HepG2 (cell line): ENCODE results near the gene HMGB4. TPM values are rescaled to one million over a fixed set of nuclear protein-coding genes. Genes with fewer than 3 reads are reported as not detected.

Experiments
- ATAC-seq: fragments of 200-7000 bp; cut with Tn5 transposase; 3 replicates; pipeline ENCODE4 v1.9.1; 2020; ENCODE audit warnings: mild to moderate bottlenecking, moderate library complexity
- BruUV-seq: library from RNA; stranded (reverse); fragments of 400-500 nt; replicated peaks from 2 replicates; lab custom pipeline; 2021; lab: Mats Ljungman, UMichigan
- CTCF ChIA-PET: fragments of 300-600 bp; formaldehyde crosslinking; extraction: SDS; loops from one replicate; lab custom pipeline; 2021; ENCODE audit warnings: low total read pairs, inconsistent platforms, low intra/inter-chr PET ratio; lab: Yijun Ruan, JAX
- POLR2A ChIA-PET: fragments of 350-600 bp; sonication (Branson Sonifier 250); formaldehyde crosslinking; loops from one replicate; lab custom pipeline; 2020; ENCODE audit warnings: antibody characterized with exemption, inconsistent platforms; lab: Yijun Ruan, JAX
- DNase-seq: peaks from one replicate; pipeline ENCODE4 v3.0.0-alpha.2; 2015; ENCODE audit warnings: low spot score
- FAIRE-seq: peaks from 3 replicates; lab custom pipeline; 2011; peaks lifted over from hg19 to GRCh38; lab: Jason Lieb, UNC
- H2AFZ ChIP-seq: one replicate; pipeline ENCODE4 v1.6.1; 2011; ENCODE audit warnings: low read length, inconsistent platforms
- H3K27ac ChIP-seq: fragments of 300-600 bp; 3 replicates; pipeline ENCODE4 v1.8.0; 2011; ENCODE audit warnings: mixed run types, mild to moderate bottlenecking, mixed read lengths, low read length, inconsistent platforms; ENCODE audit not compliant: insufficient read depth; ENCODE audit errors: extremely low read length
- H3K27me3 ChIP-seq, 2 experiments: fragments of 200-600 bp in 1 of 2; 2 replicates in 1 of 2; 3 replicates in 1 of 2; pipeline versions ENCODE4 v1.6.0 to v1.8.0; 2011; ENCODE audit warnings: low read length in 2 of 2, mild to moderate bottlenecking in 2 of 2, moderate library complexity in 2 of 2, inconsistent platforms in 1 of 2; ENCODE audit not compliant: insufficient read depth in 2 of 2, control insufficient read depth in 1 of 2
- H3K36me3 ChIP-seq, 2 experiments: fragments of 200-600 bp in 1 of 2; replicated peaks in 1 of 2; 2 replicates in 1 of 2; 3 replicates in 1 of 2; pipeline versions ENCODE4 v1.5.1 to v1.8.0; 2011; ENCODE audit warnings: low read length in 2 of 2, inconsistent platforms in 1 of 2; ENCODE audit not compliant: insufficient read depth in 2 of 2, control insufficient read depth in 1 of 2
- H3K4me1 ChIP-seq: 2 replicates; pipeline ENCODE4 v1.5.1; 2012; ENCODE audit warnings: low read length, inconsistent platforms; ENCODE audit not compliant: insufficient read depth
- H3K4me2 ChIP-seq: 2 replicates; pipeline ENCODE4 v1.6.0; 2011; ENCODE audit warnings: low read depth, low read length, inconsistent platforms
- H3K4me3 ChIP-seq, 3 experiments: fragments of 200-600 bp in 1 of 3; sonication (generic), shearing (Covaris generic) in 1 of 3; replicated peaks in 1 of 3; 2 replicates each; pipeline ENCODE4 v1.5.1; 2011 to 2016; ENCODE audit warnings: low read length in 3 of 3, inconsistent platforms in 2 of 3, low read depth in 2 of 3, mild to moderate bottlenecking in 2 of 3, control low read depth in 1 of 3, mixed read lengths in 1 of 3; ENCODE audit not compliant: insufficient read depth in 1 of 3
- H3K79me2 ChIP-seq: one replicate; pipeline ENCODE4 v1.6.1; 2011; ENCODE audit warnings: low read length, inconsistent platforms; ENCODE audit not compliant: insufficient read depth
- H3K9ac ChIP-seq: 2 replicates; pipeline ENCODE4 v1.6.0; 2011; ENCODE audit warnings: mild to moderate bottlenecking, low read depth, low read length, inconsistent platforms; ENCODE audit not compliant: insufficient read depth
- H3K9me3 ChIP-seq: 2 replicates; pipeline ENCODE4 v1.5.1; 2012; ENCODE audit warnings: mild to moderate bottlenecking, low read length
- H4K20me1 ChIP-seq: 2 replicates; pipeline ENCODE4 v1.6.0; 2011; ENCODE audit warnings: inconsistent platforms, mild to moderate bottlenecking, low read length, moderate library complexity; ENCODE audit not compliant: insufficient read depth
- BCL3 ChIP-seq: sonication (generic); formaldehyde crosslinking; IDR thresholded peaks from 2 replicates; pipeline ENCODE4 v1.5.1; 2020; ENCODE audit warnings: mild to moderate bottlenecking, missing genetic modification reagents, moderate library complexity
- HNRNPLL ChIP-seq: fragments of 200-400 bp; formaldehyde crosslinking; IDR thresholded peaks from 2 replicates; pipeline ENCODE4 v1.6.1; 2017; ENCODE audit warnings: mild to moderate bottlenecking, low read depth, low read length; ENCODE audit not compliant: poor library complexity, severe bottlenecking
- NBN ChIP-seq: fragments of 450-650 bp; conservative IDR thresholded peaks from 2 replicates; pipeline ENCODE4 v1.6.1; 2017
- PITX1 ChIP-seq: sonication (generic); formaldehyde crosslinking; IDR thresholded peaks from 2 replicates; pipeline ENCODE4 v1.5.1; 2020; ENCODE audit warnings: mild to moderate bottlenecking, missing genetic modification reagents
- PTBP1 ChIP-seq: fragments of 200-400 bp; formaldehyde crosslinking; IDR thresholded peaks from 2 replicates; pipeline ENCODE4 v1.6.1; 2018; ENCODE audit warnings: low read length, low read depth; ENCODE audit not compliant: poor library complexity, severe bottlenecking
- SCMH1 ChIP-seq: sonication (generic); formaldehyde crosslinking; IDR thresholded peaks from 2 replicates; pipeline ENCODE4 v1.9.0; 2021; ENCODE audit warnings: missing genetic modification reagents, mild to moderate bottlenecking, borderline replicate concordance
- SP2 ChIP-seq: sonication (generic); formaldehyde crosslinking; IDR thresholded peaks from 2 replicates; pipeline ENCODE4 v1.5.1; 2020; ENCODE audit warnings: mild to moderate bottlenecking, missing genetic modification reagents
- ZMYM3 ChIP-seq: sonication (generic); formaldehyde crosslinking; IDR thresholded peaks from 2 replicates; pipeline ENCODE4 v1.5.1; 2020; ENCODE audit warnings: mild to moderate bottlenecking, missing genetic modification reagents
- ZNF276 ChIP-seq: sonication (generic); formaldehyde crosslinking; IDR thresholded peaks from 2 replicates; pipeline ENCODE4 v1.4.0; 2020; ENCODE audit warnings: mild to moderate bottlenecking, low read depth, missing genetic modification reagents
- ZNF326 ChIP-seq: sonication (generic); formaldehyde crosslinking; IDR thresholded peaks from 2 replicates; pipeline ENCODE4 v1.4.0; 2020; ENCODE audit warnings: missing genetic modification reagents, borderline replicate concordance
- ZNF605 ChIP-seq: sonication (generic); formaldehyde crosslinking; IDR thresholded peaks from 2 replicates; pipeline ENCODE4 v1.8.0; 2022; ENCODE audit warnings: mild to moderate bottlenecking, missing genetic modification reagents
- ZNF879 ChIP-seq: sonication (generic); formaldehyde crosslinking; IDR thresholded peaks from 2 replicates; pipeline ENCODE4 v1.8.1; 2023; ENCODE audit warnings: missing genetic modification reagents
- in situ Hi-C: cut with HindIII; loops from 2 replicates; pipeline ENCODE4 v1.10.0; 2017; ENCODE audit warnings: low pct_unique_long_range_greater_than_20kb; ENCODE audit not compliant: extremely low pct_ligation_motif_present
- intact Hi-C: fragments of 100-400 bp; cut with micrococcal nuclease; formaldehyde crosslinking; loops from one replicate; pipeline ENCODE4 v1.10.0; 2022; ENCODE audit not compliant: unreplicated experiment
- polyA plus RNA-seq, 8 experiments: library from polyadenylated mRNA; depleted of rRNA in 3 of 8; stranded (reverse) in 7 of 8; unstranded in 1 of 8; fragments of >200 nt; fragmentation: Illumina TruSeq in 4 of 8; extraction: Trizol in 4 of 8; gene quantifications; 2 replicates each; pipeline versions ENCODE4 v1.2.1 to v1.2.3, GENCODE V29; 2011 to 2016; ENCODE audit warnings: low read depth in 4 of 8, missing spikeins in 1 of 8, mixed read lengths in 1 of 8; ENCODE audit not compliant: insufficient read depth in 1 of 8
- total RNA-seq, 5 experiments: library from RNA; depleted of rRNA; stranded (reverse); fragments of >200 nt; fragmentation: Illumina TruSeq; extraction: Trizol; gene quantifications; 2 replicates each; pipeline ENCODE4 v1.2.3, GENCODE V29; 2016; ENCODE audit warnings: low read depth in 1 of 5
- TF ChIP-seq, protein P1 (sequence below): sonication (generic); formaldehyde crosslinking; IDR thresholded peaks from 2 replicates; pipeline ENCODE4 v1.5.1; 2020; ENCODE audit warnings: missing genetic modification reagents, mild to moderate bottlenecking, borderline replicate concordance
- TF ChIP-seq, protein P2 (sequence below): sonication (generic); formaldehyde crosslinking; IDR thresholded peaks from 2 replicates; pipeline ENCODE4 v1.4.0; 2020; ENCODE audit warnings: missing genetic modification reagents
- TF ChIP-seq, protein P3 (sequence below): sonication (generic); formaldehyde crosslinking; IDR thresholded peaks from 2 replicates; pipeline ENCODE4 v1.5.0; 2020; ENCODE audit warnings: mild to moderate bottlenecking, missing genetic modification reagents

HMGB4 gene
- total and polyA plus RNA-seq, 2 of the 13 experiments (the other 11 are each of a cell fraction or from before 2014, with no cell fraction given), result not detected

DNA sequence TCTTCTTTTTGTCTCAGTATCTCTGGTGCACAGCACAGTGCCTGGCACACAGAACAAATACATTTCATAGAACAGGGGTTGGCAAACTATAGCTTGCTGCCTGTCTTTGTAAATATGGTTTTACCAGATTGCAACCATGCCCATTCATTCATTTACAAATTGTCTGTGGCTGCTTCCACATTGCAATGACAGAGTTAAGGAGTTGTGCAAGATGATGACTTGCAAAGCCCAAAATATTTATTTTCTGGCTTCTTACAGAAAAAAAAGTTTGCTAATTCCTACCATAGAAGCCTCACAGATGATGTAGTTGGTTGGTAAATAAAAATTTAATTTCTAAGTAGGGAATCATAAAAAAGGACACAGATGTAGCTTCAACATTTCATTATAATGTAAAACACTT is 11.2 kb upstream of the HMGB4 start:
- Histone ChIP-seq H4K20me1 (no peaks in the 10 kb centered on the region), H3K36me3 (no peaks in the 10 kb centered on the region), H3K27ac (no peak overlapping the region), H3K4me3 (no peak overlapping the region), H3K4me1 (no peaks in the 10 kb centered on the region), H3K27me3 (no peaks in the 10 kb centered on the region; a peak in 1 of 5 replicates), H3K9me3 (no peaks in the 10 kb centered on the region), H3K79me2 (no peaks in the 10 kb centered on the region), H3K4me2 (no peak overlapping the region), H2AFZ (no peak overlapping the region), H3K9ac (no peak overlapping the region)
- ATAC-seq, result no peak
- no peak for FAIRE-seq
- in situ Hi-C loops (no loop called here), intact Hi-C loops (no loop called here)
- CTCF ChIA-PET, result no interaction called here
- DNase-seq, result no peak
- no peak for TF ChIP-seq HNRNPLL
- TF ChIP-seq, protein P1, sequence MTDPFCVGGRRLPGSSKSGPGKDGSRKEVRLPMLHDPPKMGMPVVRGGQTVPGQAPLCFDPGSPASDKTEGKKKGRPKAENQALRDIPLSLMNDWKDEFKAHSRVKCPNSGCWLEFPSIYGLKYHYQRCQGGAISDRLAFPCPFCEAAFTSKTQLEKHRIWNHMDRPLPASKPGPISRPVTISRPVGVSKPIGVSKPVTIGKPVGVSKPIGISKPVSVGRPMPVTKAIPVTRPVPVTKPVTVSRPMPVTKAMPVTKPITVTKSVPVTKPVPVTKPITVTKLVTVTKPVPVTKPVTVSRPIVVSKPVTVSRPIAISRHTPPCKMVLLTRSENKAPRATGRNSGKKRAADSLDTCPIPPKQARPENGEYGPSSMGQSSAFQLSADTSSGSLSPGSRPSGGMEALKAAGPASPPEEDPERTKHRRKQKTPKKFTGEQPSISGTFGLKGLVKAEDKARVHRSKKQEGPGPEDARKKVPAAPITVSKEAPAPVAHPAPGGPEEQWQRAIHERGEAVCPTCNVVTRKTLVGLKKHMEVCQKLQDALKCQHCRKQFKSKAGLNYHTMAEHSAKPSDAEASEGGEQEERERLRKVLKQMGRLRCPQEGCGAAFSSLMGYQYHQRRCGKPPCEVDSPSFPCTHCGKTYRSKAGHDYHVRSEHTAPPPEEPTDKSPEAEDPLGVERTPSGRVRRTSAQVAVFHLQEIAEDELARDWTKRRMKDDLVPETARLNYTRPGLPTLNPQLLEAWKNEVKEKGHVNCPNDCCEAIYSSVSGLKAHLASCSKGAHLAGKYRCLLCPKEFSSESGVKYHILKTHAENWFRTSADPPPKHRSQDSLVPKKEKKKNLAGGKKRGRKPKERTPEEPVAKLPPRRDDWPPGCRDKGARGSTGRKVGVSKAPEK (CRISPR knock-in tag), result no peak
- TF ChIP-seq, protein P2, sequence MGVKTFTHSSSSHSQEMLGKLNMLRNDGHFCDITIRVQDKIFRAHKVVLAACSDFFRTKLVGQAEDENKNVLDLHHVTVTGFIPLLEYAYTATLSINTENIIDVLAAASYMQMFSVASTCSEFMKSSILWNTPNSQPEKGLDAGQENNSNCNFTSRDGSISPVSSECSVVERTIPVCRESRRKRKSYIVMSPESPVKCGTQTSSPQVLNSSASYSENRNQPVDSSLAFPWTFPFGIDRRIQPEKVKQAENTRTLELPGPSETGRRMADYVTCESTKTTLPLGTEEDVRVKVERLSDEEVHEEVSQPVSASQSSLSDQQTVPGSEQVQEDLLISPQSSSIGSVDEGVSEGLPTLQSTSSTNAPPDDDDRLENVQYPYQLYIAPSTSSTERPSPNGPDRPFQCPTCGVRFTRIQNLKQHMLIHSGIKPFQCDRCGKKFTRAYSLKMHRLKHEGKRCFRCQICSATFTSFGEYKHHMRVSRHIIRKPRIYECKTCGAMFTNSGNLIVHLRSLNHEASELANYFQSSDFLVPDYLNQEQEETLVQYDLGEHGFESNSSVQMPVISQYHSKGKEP (CRISPR knock-in tag), result no peak
- TF ChIP-seq ZNF326 (CRISPR knock-in tag), result no peak
- TF ChIP-seq PITX1, result no peak
- TF ChIP-seq PTBP1, result no peak
- no peak for TF ChIP-seq ZNF605
- TF ChIP-seq ZMYM3 (CRISPR knock-in tag), result no peak
- no peak for TF ChIP-seq SP2 (CRISPR knock-in tag)
- no peak for TF ChIP-seq ZNF276 (CRISPR knock-in tag)
- TF ChIP-seq, protein P3, sequence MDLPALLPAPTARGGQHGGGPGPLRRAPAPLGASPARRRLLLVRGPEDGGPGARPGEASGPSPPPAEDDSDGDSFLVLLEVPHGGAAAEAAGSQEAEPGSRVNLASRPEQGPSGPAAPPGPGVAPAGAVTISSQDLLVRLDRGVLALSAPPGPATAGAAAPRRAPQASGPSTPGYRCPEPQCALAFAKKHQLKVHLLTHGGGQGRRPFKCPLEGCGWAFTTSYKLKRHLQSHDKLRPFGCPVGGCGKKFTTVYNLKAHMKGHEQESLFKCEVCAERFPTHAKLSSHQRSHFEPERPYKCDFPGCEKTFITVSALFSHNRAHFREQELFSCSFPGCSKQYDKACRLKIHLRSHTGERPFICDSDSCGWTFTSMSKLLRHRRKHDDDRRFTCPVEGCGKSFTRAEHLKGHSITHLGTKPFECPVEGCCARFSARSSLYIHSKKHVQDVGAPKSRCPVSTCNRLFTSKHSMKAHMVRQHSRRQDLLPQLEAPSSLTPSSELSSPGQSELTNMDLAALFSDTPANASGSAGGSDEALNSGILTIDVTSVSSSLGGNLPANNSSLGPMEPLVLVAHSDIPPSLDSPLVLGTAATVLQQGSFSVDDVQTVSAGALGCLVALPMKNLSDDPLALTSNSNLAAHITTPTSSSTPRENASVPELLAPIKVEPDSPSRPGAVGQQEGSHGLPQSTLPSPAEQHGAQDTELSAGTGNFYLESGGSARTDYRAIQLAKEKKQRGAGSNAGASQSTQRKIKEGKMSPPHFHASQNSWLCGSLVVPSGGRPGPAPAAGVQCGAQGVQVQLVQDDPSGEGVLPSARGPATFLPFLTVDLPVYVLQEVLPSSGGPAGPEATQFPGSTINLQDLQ (CRISPR knock-in tag), result no peak
- no peak for TF ChIP-seq SCMH1 (CRISPR knock-in tag)
- TF ChIP-seq NBN, result no peak
- no peak for TF ChIP-seq BCL3 (CRISPR knock-in tag)
- TF ChIP-seq ZNF879, result no peak
- no TSS peak for BruUV-seq
- POLR2A ChIA-PET, result no interaction called here
